Gastrocnemius medialis (tissue), 4 donors: ENCODE data around the gene DNAJB12. TPM values are rescaled to one million over a fixed set of nuclear protein-coding genes. Genes with fewer than 3 reads are reported as not detected.
"Not testable (repeated sequence)": the region's sequence is repeated elsewhere in the genome, so short reads cannot be mapped to it uniquely, and the experiment has no call there.

Experiments
- ATAC-seq, 2 donors: fragments of 150-250 bp; one replicate each; pipeline ENCODE4 v1.9.1; 2016
- DNase-seq, 2 donors: peaks; one replicate each; pipeline ENCODE4 v3.0.0-alpha.2; 2019
- H3K27ac ChIP-seq, 4 donors: fragments of 200-600 bp; sonication (generic); 1 replicate in 1 of 4; 2 replicates in 3 of 4; pipeline ENCODE4 v1.5.1; 2016 to 2018; ENCODE audit warnings: mild to moderate bottlenecking in 2 of 4, moderate library complexity in 1 of 4
- H3K27me3 ChIP-seq, 3 donors: fragments of 200-600 bp; sonication (generic) in 2 of 3; 1 replicate in 1 of 3; 2 replicates in 2 of 3; pipeline versions ENCODE4 v1.5.1 to v1.6.0; 2016 to 2019; ENCODE audit warnings: mild to moderate bottlenecking in 1 of 3, moderate library complexity in 1 of 3
- H3K36me3 ChIP-seq, 2 donors: fragments of 200-600 bp; sonication (generic) in 1 of 2; one replicate each; pipeline ENCODE4 v1.5.1; 2017 to 2018
- H3K4me1 ChIP-seq, 2 donors: fragments of 200-600 bp; sonication (generic) in 1 of 2; one replicate each; pipeline ENCODE4 v1.5.1; 2016 to 2017; ENCODE audit warnings: mild to moderate bottlenecking in 2 of 2
- H3K4me3 ChIP-seq, 4 donors: fragments of 200-600 bp; sonication (generic) in 3 of 4; 1 replicate in 1 of 4; 2 replicates in 3 of 4; pipeline ENCODE4 v1.5.1; 2016 to 2019; ENCODE audit warnings: mild to moderate bottlenecking in 2 of 4
- H3K9me3 ChIP-seq, 3 donors: fragments of 200-600 bp; sonication (generic) in 2 of 3; 1 replicate in 1 of 3; 2 replicates in 2 of 3; pipeline ENCODE4 v1.5.1; 2016 to 2019
- POLR2A ChIP-seq, 2 donors: fragments of 450-650 bp; IDR thresholded peaks; one replicate each; pipeline ENCODE4 v1.6.1; 2017; ENCODE audit warnings: antibody characterized with exemption in 2 of 2, mild to moderate bottlenecking in 2 of 2, moderate library complexity in 2 of 2
- in situ Hi-C, 4 donors: fragments of 200-750 bp; cut with MboI; loops; one replicate each; pipeline versions ENCODE4 v1.15.0 to v1.8.0; 2017; ENCODE audit warnings: low sequenced_read_pairs in 4 of 4
- intact Hi-C: fragments of 100-400 bp; cut with DNase I; formaldehyde crosslinking; loops from one replicate; pipeline ENCODE4 v1.15.1; 2023; ENCODE audit warnings: low total_unique reads
- total RNA-seq, 4 donors: library from RNA; depleted of rRNA; stranded (reverse); fragments of >200 nt; gene quantifications; one replicate each; pipeline versions ENCODE4 v1.1.0 to v1.2.3, GENCODE V29; 2016
- TF ChIP-seq, protein P1 (sequence below), 5 experiments: fragments of 450-650 bp in 3 of 5; fragments of 200-600 bp in 2 of 5; sonication (generic) in 2 of 5; IDR thresholded peaks in 4 of 5; conservative IDR thresholded peaks in 1 of 5; 1 replicate in 4 of 5; 2 replicates in 1 of 5; pipeline ENCODE4 v1.5.1; 2016 to 2019; ENCODE audit warnings: antibody characterized with exemption in 5 of 5, mild to moderate bottlenecking in 3 of 5, moderate library complexity in 3 of 5

The DNAJB12 gene
- total RNA-seq, 4 donors from 2014 or later = 35.8 to 49.7 (median 39.0) TPM

DNA sequence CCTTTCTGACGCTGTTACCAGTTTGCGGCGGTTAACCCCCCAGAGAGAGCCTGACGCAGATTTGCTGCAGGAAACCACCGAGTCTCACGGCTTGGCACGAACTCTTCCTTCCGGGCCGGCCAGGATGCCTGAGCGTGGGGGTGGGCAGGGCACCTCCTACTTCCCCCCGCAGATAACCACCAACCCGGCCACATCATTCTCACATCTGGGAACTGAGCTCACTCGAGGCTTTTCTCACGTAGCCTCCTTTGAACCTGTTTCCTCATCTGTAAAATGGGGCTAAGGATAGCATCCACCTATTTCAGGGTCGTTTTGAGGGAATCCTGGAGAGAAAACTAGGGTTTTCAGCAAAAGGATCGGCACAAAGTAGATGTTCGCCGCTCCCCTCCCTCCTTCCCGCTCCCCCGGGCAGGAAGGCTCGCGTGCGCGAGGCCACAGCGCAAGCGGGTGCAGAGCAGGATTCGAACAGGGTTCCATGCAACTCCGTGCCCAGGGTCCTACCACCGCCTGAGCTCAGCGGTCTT lies 57.4 kb downstream of the DNAJB12 start:
- Histone ChIP-seq H3K36me3 (no peaks in the 10 kb centered on the region), H3K27ac (peak overlapping the region; percentile 76 to 86 (median 82)), H3K4me1 (peaks cover 4 to 12% of the 10 kb centered on the region in 2 donors), H3K9me3 (no peaks in the 10 kb centered on the region), H3K27me3 (no peaks in the 10 kb centered on the region), H3K4me3 (peak overlapping the region; percentile 61 to 81 (median 68))
- intact Hi-C loops = no loop called here
- in situ Hi-C loops = no loop called here
- ATAC-seq (peak; percentile 43), DNase-seq (peak; percentile 61 to 76)
- TF ChIP-seq POLR2A (IDR thresholded peaks at IDR 0.05) = no peak
- TF ChIP-seq, protein P1, sequence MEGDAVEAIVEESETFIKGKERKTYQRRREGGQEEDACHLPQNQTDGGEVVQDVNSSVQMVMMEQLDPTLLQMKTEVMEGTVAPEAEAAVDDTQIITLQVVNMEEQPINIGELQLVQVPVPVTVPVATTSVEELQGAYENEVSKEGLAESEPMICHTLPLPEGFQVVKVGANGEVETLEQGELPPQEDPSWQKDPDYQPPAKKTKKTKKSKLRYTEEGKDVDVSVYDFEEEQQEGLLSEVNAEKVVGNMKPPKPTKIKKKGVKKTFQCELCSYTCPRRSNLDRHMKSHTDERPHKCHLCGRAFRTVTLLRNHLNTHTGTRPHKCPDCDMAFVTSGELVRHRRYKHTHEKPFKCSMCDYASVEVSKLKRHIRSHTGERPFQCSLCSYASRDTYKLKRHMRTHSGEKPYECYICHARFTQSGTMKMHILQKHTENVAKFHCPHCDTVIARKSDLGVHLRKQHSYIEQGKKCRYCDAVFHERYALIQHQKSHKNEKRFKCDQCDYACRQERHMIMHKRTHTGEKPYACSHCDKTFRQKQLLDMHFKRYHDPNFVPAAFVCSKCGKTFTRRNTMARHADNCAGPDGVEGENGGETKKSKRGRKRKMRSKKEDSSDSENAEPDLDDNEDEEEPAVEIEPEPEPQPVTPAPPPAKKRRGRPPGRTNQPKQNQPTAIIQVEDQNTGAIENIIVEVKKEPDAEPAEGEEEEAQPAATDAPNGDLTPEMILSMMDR (IDR thresholded peaks at IDR 0.05 in 4 of 5, conservative IDR thresholded peaks at IDR 0.05 in 1 of 5) = no peak

DNA sequence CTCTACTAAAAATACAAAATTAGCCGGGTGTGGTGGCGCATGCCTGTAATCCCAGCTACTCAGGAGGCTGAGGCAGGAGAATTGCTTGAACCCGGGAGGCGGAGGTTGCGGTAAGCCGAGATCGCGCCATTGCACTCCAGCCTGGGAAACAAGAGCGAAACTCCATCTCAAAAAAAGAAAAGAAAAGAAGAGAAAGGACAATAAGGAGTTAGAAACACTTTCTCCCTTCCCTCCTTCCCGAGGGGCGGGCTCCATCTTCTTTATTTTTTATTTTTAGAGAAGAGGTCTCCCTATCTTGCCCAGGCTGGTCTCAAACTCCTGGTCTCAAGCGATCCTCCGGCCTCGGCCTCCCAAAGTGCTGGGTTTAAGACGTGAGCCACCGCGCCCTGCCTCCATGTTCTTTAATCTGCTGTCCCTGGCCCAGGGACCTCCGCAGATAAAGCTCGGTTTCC lies 57.9 kb downstream of the DNAJB12 start:
- intact Hi-C loops, H3K9me3 ChIP-seq, DNase-seq, H3K36me3 ChIP-seq, in situ Hi-C loops, H3K27me3 ChIP-seq, ATAC-seq: not testable (repeated sequence)
- H3K4me1 ChIP-seq = peaks cover 4 to 12% of the 10 kb centered on the region in 2 donors
- peak overlapping the region in 3 of 4 donors; percentile 61 to 81 (median 64) for H3K4me3 ChIP-seq
- H3K27ac ChIP-seq = peak overlapping the region; percentile 76 to 86 (median 82)
- peak in 1 of 2 donors; percentile 36 for TF ChIP-seq POLR2A (IDR thresholded peaks at IDR 0.05)

DNA sequence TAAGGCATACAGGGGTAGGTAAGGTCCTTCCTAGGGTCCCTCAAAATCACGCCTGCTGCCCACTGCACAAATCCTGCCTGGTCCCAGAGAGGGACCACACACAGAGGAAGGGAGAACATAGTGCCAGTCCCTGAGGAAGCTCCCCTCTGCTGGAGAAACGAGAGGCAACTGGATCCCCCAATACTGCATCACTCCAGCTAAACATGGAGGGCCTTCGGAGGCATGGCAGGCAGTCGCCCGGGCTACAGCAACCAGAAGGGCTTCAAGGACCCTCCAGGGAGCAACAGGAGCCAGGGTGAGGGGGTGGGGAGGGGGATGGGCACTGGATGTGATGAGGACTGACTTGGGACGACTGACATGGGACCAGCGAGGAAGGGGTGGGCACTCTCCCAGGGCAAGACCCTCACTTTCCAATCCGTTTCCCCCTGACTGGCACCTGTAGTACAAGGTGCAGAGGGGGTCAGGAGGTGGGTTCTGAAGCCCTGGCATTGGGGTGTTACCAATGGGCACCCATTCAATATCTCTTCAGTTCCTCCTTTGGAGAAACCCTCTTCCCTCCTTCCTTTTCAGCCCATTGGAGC lies 59.3 kb downstream of the DNAJB12 start:
- H3K36me3 ChIP-seq = no peaks in the 10 kb centered on the region
- no peaks in the 10 kb centered on the region for H3K9me3 ChIP-seq
- H3K4me3 ChIP-seq = no peak overlapping the region
- DNase-seq (no peak), ATAC-seq (no peak)
- in situ Hi-C loops (no loop called here), intact Hi-C loops (no loop called here)
- no peak overlapping the region for H3K27ac ChIP-seq
- peaks cover 4 to 12% of the 10 kb centered on the region in 2 donors for H3K4me1 ChIP-seq
- TF ChIP-seq POLR2A (IDR thresholded peaks at IDR 0.05) = no peak
- TF ChIP-seq, protein P1 (IDR thresholded peaks at IDR 0.05 in 4 of 5, conservative IDR thresholded peaks at IDR 0.05 in 1 of 5) = no peak
- no peaks in the 10 kb centered on the region for H3K27me3 ChIP-seq

DNA sequence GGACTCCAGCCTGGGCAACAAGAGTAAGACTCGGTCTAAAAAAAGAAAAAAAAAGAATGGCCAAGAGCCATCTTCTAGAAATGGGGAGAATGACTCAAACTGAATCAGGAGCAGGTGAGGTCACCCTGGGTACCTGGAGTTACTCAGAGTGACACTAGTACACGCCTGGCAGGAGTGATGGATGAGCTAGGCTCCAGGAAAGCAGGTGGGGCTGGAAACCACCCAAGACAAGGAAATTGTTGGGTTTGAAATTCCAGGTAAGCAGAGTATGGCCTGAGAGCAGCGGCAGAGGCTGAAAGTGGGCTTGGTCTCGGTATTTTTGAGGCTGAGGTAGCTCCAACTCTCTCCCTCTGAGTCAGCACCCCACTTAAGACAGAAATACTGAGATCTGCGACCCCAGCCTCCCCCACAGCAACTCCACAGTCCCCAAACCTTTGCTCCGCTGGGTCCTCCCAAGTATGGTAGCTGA lies 62.5 kb downstream of the DNAJB12 start:
- no peaks in the 10 kb centered on the region for H3K9me3 ChIP-seq
- DNase-seq (no peak), ATAC-seq (no peak)
- peaks cover 0 to 5% of the 10 kb centered on the region in 2 donors for H3K4me1 ChIP-seq
- H3K4me3 ChIP-seq = no peak overlapping the region
- intact Hi-C loops = no loop called here
- H3K27me3 ChIP-seq = no peaks in the 10 kb centered on the region
- no peaks in the 10 kb centered on the region for H3K36me3 ChIP-seq
- in situ Hi-C loops = no loop called here
- H3K27ac ChIP-seq = no peak overlapping the region
- TF ChIP-seq, protein P1 (IDR thresholded peaks at IDR 0.05 in 4 of 5, conservative IDR thresholded peaks at IDR 0.05 in 1 of 5) = no peak
- no peak for TF ChIP-seq POLR2A (IDR thresholded peaks at IDR 0.05)

DNA sequence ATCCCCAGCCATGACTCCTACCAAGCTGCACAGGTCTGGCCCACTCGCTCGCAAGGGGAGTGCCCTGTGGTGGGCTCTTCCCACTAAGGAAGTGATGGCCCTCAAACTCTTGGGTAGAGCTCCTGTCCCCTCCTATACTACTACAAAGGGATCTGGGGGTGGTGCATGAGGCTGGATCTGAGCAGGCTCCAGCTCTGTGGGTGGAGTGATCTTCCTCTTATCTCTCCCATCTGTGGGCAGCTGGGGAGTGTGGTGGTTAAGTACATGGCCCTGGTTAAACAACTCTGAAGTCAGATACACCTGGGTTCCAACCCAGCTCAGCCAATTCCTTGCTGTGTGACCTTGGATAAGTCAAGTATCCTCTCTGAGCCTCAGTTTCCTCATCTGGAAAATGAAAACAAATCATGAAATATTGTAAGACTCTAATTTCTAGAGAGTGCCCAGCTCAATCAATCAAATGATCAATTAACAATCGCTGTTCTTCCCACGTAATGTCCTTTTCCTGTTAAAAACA lies 63.6 kb downstream of the DNAJB12 start:
- no peaks in the 10 kb centered on the region for H3K36me3 ChIP-seq
- H3K4me1 ChIP-seq = no peaks in the 10 kb centered on the region
- H3K4me3 ChIP-seq = no peak overlapping the region
- no peaks in the 10 kb centered on the region for H3K9me3 ChIP-seq
- H3K27me3 ChIP-seq = no peaks in the 10 kb centered on the region
- intact Hi-C loops = no loop called here
- no peak for DNase-seq
- TF ChIP-seq POLR2A (IDR thresholded peaks at IDR 0.05) = no peak
- TF ChIP-seq, protein P1 (IDR thresholded peaks at IDR 0.05 in 4 of 5, conservative IDR thresholded peaks at IDR 0.05 in 1 of 5) = no peak
- H3K27ac ChIP-seq = no peak overlapping the region
- in situ Hi-C loops = no loop called here
- no peak for ATAC-seq
